Erythroblast (primary cell): ENCODE results near the gene RIN3.
"Not testable (repeated sequence)": the region's sequence is repeated elsewhere in the genome, so short reads cannot be mapped to it uniquely, and the experiment has no call there.

ENCODE experiments used
- DNase-seq, 2 experiments: peaks; one replicate each; lab custom pipeline; 2025; lab: John Stamatoyannopoulos, UW
- GATA1 ChIP-seq: IDR thresholded peaks from 2 replicates; pipeline ENCODE4 v1.6.1; 2011; ENCODE audit warnings: low read depth, mild to moderate bottlenecking, control low read depth, low read length, moderate library complexity
- POLR2A ChIP-seq: IDR thresholded peaks from 2 replicates; pipeline ENCODE4 v1.6.1; 2011; ENCODE audit warnings: mild to moderate bottlenecking, low read length

Gene RIN3

DNA sequence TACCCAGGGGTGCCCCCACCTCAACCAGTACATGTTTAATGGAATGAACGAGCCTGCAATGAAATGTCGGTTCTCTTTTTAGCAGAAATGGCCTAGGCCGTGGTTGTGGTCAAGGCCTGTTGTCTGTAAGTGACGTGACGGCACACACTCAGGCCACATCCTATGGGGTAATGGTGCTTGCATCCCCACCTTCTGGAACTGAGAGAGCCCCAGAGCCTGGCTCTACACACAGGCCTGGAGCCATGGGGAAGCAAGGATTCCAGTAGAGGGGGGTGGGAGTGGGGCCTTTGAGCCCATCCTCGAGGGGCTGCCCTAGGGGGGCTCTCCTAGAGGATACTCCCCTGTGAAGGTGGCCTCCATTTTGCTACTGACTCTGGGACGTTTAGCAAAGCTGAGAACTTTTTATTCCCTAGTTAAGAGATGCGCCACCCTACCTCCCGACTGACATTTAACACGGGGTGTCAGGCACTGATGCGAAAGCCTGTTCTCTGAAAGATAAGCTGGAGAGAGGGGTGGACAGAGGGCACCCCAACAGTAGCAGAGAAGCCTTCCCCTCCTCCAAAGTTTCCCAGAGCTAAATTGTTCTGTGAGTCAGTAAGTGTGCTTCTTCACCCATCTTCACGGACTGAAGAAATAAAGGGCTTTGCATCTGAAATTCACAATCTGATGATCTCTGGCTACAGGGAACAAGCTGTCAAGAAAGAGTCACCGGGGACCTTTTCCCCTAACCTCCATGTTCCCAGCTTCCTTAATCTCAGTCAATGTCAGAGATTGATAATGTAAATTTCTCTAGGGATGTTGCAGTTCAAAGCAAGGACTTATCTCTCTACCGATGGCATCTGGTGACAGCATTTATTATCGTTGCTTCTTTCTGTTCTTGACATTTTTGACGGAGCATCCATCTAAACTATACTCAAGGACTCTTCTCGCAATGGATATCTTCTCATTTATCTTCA is 6.8 kb downstream of the RIN3 start:
- peak; percentile 15 to 67 for DNase-seq
- TF ChIP-seq POLR2A (no peak), GATA1 (no peak)

- no peak for DNase-seq
- no peak for TF ChIP-seq POLR2A
- no peak for TF ChIP-seq GATA1
Measured at GRCh38 chr14:92521058-92521415, 7.5 kb downstream of the RIN3 start.

GRCh38 chr14:92523752-92524151 is 10.2 kb downstream of the RIN3 start:
- TF ChIP-seq POLR2A (no peak), GATA1 (no peak)
- DNase-seq = no peak

- no peak for DNase-seq
- TF ChIP-seq GATA1 (no peak), POLR2A (no peak)
Measured at GRCh38 chr14:92524602-92525185, 11.1 kb downstream of the RIN3 start.

- no peak for TF ChIP-seq POLR2A
- no peak for TF ChIP-seq GATA1
- DNase-seq = no peak
Measured at GRCh38 chr14:92525322-92526095, 11.9 kb downstream of the RIN3 start.

- no peak for DNase-seq
- no peak for TF ChIP-seq GATA1
- no peak for TF ChIP-seq POLR2A
Measured at GRCh38 chr14:92527721-92528120, 14.1 kb downstream of the RIN3 start.

- DNase-seq = no peak
- no peak for TF ChIP-seq POLR2A
- no peak for TF ChIP-seq GATA1
Measured at GRCh38 chr14:92528486-92529100, 15.0 kb downstream of the RIN3 start.

DNA sequence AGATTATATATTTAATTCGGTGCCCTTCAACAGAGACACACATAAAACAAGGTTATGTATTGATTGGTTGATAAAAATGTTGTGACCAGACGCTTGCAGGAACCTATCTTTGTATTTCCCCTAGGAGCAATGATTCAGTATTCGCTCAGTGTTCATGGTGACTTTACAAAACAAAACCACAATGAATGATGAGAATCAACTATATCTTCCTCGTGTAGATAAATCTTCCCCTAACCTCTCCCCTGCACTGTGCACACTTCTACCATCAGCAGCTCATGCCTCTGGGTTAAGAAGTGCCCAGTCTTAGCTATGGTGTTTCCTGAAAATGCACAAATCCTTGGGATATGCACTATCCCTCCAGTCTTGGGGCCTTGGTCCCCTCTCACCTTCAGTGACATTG is 16.3 kb downstream of the RIN3 start:
- TF ChIP-seq POLR2A = no peak
- TF ChIP-seq GATA1 = no peak
- DNase-seq = peak in 1 of 2 experiments; percentile 23

DNA sequence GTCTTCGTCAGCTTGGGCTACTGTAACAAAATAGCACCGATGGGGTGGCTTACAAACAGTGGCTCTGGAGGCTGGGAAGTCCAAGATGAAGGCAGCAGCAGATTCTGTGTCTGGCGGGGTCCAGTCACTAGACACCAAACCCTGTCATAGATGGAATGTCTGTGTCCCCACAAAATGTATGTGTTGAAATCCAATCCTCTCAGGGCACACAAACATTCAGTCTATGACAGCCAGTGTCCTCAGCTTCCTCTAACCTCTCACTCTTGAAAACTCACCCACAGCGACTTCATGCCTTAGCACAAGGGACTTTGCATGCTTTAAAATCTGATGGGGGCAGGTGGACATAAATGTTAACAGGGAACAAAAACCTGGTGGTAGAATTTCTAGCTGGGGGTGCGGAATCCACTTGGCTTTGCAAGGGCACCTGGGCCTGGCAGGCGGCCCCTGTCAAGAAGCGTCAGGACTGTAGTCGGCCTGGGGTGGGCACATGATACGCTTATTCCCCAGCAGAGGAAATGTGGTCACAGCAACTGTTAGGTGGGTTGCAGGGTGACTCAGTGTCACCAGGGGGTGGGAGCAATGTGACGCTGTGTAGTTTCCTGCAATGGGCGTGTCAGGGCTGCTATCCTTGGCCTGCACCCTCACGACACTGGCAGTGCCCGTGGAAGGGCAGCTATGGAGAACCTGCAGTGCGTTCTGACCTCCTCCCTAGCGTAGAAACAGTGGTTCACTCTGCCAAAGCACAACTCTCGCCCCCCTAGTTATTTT is 17.7 kb downstream of the RIN3 start:
- DNase-seq = no peak
- TF ChIP-seq GATA1 (no peak), POLR2A (peak; percentile 54)

GRCh38 chr14:92532490-92533163 is 19.0 kb downstream of the RIN3 start:
- TF ChIP-seq GATA1 = no peak
- TF ChIP-seq POLR2A = no peak

DNA sequence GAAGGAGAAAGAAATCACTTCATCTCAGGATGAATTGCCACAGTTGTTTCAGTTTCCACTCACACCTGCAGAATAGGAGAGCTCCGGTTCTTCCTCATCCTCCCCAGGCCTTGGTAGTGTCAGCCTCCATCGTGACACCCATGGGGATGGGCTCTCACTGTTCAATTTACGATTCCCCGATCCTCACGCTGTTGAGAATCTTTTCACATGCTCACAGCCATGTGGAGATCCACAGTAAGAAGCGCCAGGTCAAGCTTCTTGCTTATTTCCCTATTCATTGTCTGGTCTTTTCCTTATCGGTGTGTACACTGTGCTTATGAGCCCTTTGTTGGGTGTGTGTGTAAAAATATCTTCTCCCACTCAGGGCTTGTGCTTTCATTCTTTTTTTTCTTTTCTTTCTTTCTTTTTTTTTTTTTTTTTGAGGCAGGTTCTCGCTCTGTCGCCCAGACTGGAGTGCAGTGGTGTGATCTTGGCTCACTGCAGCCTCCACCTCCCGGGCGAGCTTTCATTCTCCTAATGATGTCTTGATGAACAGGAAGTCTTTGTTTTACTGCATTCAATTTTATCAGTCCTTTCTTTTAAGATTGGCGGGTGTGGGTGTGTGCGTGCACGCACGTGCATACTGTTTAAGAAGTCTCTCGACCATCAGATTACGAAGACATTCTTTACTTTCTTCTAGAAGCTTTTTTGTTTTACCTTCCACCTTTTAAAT is 21.5 kb downstream of the RIN3 start:
- peak; percentile 22 for TF ChIP-seq POLR2A
- TF ChIP-seq GATA1 = no peak
- DNase-seq = peak in 1 of 2 experiments; percentile 49

More at GRCh38 chr14:92532490-92533163, 19.0 kb downstream of the RIN3 start:
- no peak for DNase-seq

DNA sequence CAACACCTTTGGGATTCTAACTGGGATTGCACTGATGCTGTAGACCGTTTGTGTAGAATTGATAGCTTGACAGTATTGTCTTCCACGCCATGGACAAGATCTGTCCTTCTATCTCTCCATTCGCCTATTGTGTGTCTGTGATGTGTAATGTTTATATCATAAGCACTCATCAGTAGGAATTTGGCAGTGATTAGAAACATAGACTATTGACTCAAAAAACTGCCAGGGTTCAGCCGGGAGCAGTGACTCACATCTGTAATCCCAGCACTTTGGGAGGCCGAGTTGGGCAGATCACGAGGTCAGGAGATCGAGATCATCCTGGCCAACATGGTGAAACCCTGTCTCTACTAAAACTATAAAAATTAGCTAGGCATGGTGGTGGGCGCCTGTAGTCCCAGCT is 22.6 kb downstream of the RIN3 start:
- DNase-seq = not testable (repeated sequence)
